ENCODE measurements around the gene CRKL.
"Not testable (repeated sequence)": the region's sequence is repeated elsewhere in the genome, so short reads cannot be mapped to it uniquely, and the experiment has no call there.

Gene CRKL

DNA sequence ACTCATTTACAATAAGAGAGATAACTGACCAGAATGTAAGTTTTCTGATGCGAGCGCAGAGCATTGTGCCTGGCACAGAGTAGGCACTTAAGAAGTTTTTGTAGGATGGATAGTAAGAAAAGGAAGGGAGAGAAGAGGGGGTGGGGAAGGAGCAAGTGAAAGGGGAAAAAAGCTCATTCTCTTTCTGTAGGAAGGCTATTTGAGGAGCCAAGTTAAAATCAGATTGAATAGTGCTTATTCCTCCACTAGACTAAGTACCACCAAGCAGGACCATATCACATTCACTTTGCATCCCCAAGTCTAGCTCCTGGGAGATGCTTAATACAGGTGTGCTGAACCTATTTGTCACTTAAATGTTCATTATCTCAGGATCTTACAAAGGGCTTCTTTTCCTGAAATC is 14.1 kb upstream of the CRKL start:
- H3K4me3 ChIP-seq (replicated peaks; ENCODE audit: low read depth, low read length), result no peak overlapping the region
- TF ChIP-seq, protein P1, sequence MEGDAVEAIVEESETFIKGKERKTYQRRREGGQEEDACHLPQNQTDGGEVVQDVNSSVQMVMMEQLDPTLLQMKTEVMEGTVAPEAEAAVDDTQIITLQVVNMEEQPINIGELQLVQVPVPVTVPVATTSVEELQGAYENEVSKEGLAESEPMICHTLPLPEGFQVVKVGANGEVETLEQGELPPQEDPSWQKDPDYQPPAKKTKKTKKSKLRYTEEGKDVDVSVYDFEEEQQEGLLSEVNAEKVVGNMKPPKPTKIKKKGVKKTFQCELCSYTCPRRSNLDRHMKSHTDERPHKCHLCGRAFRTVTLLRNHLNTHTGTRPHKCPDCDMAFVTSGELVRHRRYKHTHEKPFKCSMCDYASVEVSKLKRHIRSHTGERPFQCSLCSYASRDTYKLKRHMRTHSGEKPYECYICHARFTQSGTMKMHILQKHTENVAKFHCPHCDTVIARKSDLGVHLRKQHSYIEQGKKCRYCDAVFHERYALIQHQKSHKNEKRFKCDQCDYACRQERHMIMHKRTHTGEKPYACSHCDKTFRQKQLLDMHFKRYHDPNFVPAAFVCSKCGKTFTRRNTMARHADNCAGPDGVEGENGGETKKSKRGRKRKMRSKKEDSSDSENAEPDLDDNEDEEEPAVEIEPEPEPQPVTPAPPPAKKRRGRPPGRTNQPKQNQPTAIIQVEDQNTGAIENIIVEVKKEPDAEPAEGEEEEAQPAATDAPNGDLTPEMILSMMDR (IDR thresholded peaks at IDR 0.05; ENCODE audit: low read depth, low read length, missing control alignments), result no peak
- no peak for DNase-seq (ENCODE audit: extremely low read depth, low read depth)

DNA sequence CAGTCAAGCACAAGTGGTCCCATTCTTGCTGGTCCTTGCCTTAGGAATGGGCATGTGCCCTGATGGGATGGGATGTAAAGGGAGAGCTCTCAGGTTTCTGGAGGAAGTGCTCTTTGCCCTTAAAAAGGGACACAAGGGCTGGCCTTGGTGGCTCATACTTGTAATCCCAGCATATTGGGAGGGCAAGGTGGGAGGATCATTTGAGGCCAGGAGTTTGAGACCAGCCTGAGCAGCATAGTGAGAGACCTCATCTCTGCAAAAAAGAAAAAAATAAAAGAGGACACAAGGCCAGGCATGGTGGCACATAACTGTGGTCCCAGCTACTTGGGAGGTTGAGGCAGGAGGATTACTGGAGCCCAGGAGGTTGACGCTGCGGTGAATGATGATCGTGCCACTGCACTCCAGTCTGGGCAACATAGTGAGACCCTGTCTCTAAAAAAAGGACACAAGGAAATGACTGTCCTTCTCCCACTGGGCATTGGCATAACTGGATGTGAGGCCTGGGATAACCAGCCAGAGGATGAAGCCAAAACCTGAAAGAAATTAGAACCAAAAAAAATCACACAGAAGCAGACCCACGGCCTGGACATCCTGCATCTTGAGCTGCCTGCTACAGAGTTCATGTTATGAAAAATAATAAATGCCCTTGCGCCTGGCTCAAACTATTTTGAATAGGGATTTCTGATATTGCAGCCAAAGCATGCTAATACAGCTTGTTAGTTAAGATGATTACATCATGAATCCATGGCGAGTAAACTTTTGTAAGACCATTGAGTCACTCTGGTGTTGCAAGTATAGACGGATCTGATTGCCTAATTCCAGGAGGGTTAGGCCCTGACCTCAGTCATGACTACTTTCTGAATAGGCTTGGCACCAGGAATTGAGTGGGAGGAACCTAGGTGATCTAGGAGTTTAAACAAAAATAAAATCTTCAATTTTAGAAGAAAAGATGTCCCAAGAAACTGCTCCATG is 12.9 kb upstream of the CRKL start:
- DNase-seq (ENCODE audit: extremely low read depth, low read depth), result peak; percentile 48
- H3K4me3 ChIP-seq (replicated peaks; ENCODE audit: low read depth, low read length), result no peak overlapping the region
- TF ChIP-seq, protein P1 (IDR thresholded peaks at IDR 0.05; ENCODE audit: low read depth, low read length, missing control alignments), result no peak

DNA sequence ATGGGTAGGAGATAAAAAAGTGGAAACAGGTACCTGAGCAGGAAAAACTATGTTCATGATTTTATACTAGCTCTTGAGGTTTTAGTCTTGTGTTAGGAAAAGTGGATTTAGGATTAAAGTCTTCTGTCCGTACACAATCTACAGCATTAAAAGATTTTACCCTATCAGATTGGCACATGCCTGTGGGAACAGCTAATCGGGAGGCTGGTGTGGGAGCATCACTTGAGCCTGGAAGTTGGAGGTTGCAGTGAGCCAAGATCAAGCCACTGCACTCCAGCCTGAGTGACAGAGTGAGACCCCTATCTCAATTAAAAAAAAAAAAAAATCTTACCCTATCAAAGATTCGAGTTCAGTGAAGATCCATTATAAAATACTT is 12.2 kb upstream of the CRKL start:
- TF ChIP-seq, protein P1 (IDR thresholded peaks at IDR 0.05; ENCODE audit: low read depth, low read length, missing control alignments), result no peak
- no peak overlapping the region for H3K4me3 ChIP-seq (replicated peaks; ENCODE audit: low read depth, low read length)
- no peak for DNase-seq (ENCODE audit: extremely low read depth, low read depth)

DNA sequence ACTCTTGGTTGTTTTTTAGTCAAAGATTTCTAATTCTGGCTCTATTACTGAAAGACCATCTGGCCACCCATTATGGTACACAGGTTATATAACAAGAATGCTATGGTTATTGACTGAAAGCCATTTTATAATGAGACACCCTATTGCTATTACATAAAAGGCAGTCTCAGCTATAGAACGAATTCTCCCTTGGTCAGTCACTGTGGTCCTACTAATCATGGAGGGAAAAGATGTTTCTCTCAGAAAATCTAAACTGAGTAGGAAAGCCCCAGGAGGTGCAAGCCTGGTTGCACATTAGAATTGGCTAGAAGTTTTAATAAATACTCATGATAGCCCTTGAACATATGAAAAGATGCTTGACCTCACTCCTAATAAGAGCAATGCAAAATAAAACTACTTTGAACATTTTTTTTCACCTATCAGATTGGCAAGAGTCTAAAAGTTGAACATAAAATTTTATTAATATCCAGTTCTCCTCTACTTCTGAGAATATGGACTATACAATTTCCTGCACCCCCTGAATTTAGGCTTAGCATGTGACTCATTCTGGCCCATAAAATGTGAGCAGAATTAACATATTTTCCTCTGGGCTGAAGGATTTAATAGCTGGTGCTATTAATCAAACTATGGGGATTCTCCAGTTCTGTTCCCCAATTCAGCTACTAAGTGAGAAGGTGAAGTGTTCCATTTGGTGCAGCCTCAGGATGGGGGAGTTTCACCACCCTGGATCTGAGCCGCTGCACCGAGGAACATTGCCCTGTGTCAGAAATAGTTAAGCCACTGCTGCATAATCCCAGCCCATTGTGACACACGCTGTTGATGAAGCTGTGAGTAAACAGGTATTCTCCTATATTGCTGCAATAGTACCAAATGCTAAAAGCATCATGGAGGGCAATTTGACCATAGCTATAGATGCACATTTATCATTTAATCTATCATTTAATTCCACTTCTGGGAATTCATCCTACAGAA is 11.5 kb upstream of the CRKL start:
- no peak for DNase-seq (ENCODE audit: extremely low read depth, low read depth)
- no peak overlapping the region for H3K4me3 ChIP-seq (replicated peaks; ENCODE audit: low read depth, low read length)
- TF ChIP-seq, protein P1 (IDR thresholded peaks at IDR 0.05; ENCODE audit: low read depth, low read length, missing control alignments), result no peak

DNA sequence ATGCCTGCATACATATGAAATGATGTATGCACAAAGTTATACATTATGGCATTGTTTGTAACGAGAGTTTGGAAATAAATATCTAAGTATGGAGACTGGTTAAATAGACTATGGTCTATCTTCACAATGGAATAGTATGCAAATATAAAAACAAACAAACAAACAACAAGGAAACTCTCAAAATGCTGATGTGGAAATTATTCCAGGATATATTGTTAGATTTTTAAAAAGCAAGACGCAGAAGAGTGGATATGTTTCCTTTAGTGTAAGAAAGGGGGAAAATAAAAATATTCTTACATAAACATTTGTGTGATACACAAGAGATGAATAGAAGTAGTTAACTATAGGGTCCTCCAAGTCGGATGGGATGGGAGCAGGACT is 10.8 kb upstream of the CRKL start:
- no peak for DNase-seq (ENCODE audit: extremely low read depth, low read depth)
- no peak overlapping the region for H3K4me3 ChIP-seq (replicated peaks; ENCODE audit: low read depth, low read length)
- TF ChIP-seq, protein P1 (IDR thresholded peaks at IDR 0.05; ENCODE audit: low read depth, low read length, missing control alignments), result no peak

DNA sequence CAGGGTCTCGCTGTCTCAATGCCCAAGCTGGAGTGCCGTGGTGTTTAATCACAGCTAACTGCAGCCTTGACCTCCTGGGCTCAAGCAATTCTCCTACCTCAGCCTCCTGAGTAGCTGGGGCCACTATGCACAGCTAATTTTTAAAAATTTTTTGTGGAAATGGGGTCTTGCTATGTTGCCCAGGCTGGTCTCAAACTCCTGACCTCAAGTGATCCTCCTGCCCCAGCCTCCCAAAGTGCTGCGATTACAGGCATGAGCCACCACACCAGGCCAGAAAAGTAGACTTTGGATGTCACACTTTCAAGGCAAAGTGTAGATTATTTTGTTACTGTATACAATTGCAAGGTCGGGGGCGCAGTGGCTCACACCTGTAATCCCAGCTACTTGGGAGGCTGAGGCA is 8.5 kb upstream of the CRKL start:
- not testable (repeated sequence) for DNase-seq (ENCODE audit: extremely low read depth, low read depth); H3K4me3 ChIP-seq (replicated peaks; ENCODE audit: low read depth, low read length)
